ENCODE results near the gene KIFC1.
A peak's percentile ranks its signal among the peaks of the same experiment; 100 is the strongest.

The KIFC1 gene

DNA sequence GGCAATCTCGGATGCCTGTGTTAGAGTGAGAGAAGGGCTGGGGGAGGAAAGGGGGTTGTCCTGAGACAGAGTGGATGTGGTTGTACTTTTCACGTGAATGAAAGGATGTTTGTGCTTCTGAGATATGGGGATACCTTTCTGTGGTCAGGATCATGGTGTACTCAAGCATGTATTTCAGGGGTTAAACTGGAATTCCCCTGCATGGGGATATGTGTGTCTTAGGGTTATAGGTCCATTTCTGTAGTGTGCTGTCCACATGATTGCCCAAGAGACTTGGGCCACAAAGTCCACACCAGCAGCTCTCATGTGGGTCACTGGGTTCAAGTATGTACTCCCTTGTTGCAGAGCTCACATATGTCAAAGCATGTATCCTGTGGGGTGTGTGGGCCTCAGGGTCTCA, 38.7 kb downstream of the KIFC1 start:
- H3K4me1 ChIP-seq = peaks cover 73% of the 10 kb centered on the region
- TF ChIP-seq Cebpa-rat (IDR thresholded peaks at IDR 0.05) = no peak

DNA sequence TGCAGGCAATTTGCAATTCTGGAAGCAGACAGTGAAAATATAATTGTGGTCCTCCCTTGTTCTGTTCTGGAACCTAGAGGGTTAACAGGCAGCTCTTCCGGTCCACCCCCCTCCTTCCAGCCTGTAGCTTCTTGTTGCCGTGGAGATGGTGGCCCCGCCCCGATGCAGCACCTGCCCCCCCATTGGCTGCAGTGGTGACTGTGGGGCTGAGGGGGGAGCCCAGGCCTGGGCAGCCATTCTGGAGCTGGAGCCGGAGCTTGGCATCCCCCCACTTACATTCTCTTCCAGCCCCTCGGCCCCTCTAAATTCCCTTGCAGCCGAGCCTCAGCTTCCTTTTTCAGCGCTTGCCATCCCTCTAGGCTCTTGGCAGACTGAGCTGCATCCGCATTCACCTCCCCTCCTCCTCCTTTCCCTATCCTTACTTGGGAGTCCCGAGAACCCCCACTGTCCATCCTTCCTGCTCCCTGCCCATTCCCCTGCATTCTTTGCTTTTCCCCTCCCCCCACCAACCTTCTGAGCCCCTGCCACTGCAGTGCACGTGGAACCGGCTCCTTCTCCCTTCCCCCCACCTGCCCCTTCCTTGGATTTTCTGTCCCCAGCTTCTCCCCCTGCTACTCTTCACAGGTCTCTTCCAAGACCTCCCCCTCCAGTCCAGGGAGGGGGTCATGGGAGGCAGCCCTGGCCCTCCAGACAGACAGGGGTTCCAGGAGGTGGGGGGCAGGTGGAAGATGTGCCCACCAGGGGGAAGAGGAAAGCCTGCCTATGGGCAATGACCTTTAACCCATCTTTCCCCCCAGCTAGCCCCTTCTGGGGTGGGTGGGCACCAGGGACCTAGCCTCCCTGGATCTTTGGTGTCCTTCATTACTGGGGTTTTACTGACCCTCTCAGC, 39.6 kb downstream of the KIFC1 start:
- peaks cover 23% of the 10 kb centered on the region for H3K36me3 ChIP-seq
- H3K9me3 ChIP-seq = no peaks in the 10 kb centered on the region
- H3K27me3 ChIP-seq = no peaks in the 10 kb centered on the region
- peak overlapping the region; percentile 67 for H3K4me3 ChIP-seq
- peak overlapping the region; percentile 86 for H3K27ac ChIP-seq
- H3K4me1 ChIP-seq = peaks cover 73% of the 10 kb centered on the region
- peak overlapping the region; percentile 87 for H3K4me2 ChIP-seq
- peak overlapping the region; percentile 76 for H3K9ac ChIP-seq
- no peak for TF ChIP-seq Cebpa-rat (IDR thresholded peaks at IDR 0.05)
- H4K20me1 ChIP-seq = peaks cover 7% of the 10 kb centered on the region; the same call in 1 of the 2 replicates

More for the DNA sequence above, 38.7 kb downstream of the KIFC1 start:
- Histone ChIP-seq H3K4me3 (no peak overlapping the region), H4K20me1 (peaks cover 7% of the 10 kb centered on the region; the same call in 1 of the 2 replicates), H3K36me3 (peaks cover 14% of the 10 kb centered on the region), H3K27ac (no peak overlapping the region), H3K9ac (peak overlapping the region; percentile 67), H3K27me3 (no peaks in the 10 kb centered on the region), H3K4me2 (peak overlapping the region; percentile 87), H3K9me3 (no peaks in the 10 kb centered on the region)

DNA sequence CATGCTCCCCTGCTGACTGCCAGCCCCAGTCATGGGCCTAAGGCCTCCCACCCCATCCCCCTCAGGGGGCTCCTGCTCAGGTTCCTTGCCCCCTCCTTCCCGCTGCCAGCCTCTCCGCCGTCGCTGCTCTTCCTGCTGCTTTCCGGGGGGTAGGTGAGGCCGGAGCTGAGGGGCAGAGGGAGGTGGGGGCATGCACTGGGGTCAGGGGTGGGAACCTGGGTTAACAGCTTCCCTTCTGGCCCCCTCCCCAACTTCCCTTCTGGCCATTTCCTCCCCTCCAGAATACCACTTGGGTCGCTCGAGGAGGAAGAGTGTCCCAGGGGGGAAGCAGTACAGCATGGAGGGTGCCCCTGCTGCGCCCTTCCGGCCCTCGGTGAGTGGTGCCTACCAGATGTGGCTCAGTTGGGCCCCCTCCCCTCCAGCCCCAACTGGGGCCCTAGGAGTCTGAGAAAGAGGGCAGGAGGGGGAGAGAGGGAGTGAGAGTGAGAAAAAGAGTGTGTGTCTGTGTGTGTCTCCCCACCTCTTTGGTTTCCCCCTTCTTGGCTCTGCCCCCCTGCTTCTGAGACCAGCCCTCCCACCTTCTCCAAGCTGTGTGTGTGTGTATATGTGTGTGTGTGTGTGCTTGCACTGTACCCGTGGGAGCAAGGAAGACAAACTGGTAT, 40.4 kb downstream of the KIFC1 start:
- peak overlapping the region; percentile 76 for H3K9ac ChIP-seq

DNA sequence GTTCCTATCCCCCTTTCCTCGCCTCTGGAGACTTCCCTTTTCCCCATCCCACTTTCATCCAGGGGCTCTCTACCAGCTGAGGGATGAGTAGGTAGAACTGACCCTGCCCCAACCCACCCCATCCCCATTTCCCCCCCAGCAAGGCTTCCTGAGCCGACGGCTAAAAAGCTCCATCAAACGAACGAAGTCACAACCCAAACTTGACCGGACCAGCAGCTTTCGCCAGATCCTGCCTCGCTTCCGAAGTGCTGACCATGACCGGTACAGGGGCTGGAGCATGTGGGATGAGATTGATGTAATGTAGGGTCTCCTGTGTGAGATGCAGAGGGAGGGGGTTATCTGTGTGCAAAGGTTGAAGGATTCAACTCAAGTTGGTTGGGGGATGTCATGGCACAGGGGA, 40.9 kb downstream of the KIFC1 start:
- no peak for TF ChIP-seq Cebpa-rat (IDR thresholded peaks at IDR 0.05)
- H3K27ac ChIP-seq = peak overlapping the region; percentile 86
- no peaks in the 10 kb centered on the region for H3K27me3 ChIP-seq
- H3K4me2 ChIP-seq = peak overlapping the region; percentile 87
- H3K9me3 ChIP-seq = no peaks in the 10 kb centered on the region
- peaks cover 65% of the 10 kb centered on the region for H3K4me1 ChIP-seq
- peaks cover 36% of the 10 kb centered on the region for H3K36me3 ChIP-seq
- H4K20me1 ChIP-seq = peaks cover 7% of the 10 kb centered on the region; the same call in 1 of the 2 replicates
- peak overlapping the region; percentile 67 for H3K4me3 ChIP-seq
- H3K9ac ChIP-seq = peak overlapping the region; percentile 76

More for the DNA sequence above, 40.4 kb downstream of the KIFC1 start:
- H3K9me3 ChIP-seq = no peaks in the 10 kb centered on the region
- peaks cover 31% of the 10 kb centered on the region for H3K36me3 ChIP-seq
- peak overlapping the region; percentile 86 for H3K27ac ChIP-seq
- peak overlapping the region; percentile 87 for H3K4me2 ChIP-seq
- H3K27me3 ChIP-seq = no peaks in the 10 kb centered on the region
- peaks cover 71% of the 10 kb centered on the region for H3K4me1 ChIP-seq
- H4K20me1 ChIP-seq = peaks cover 7% of the 10 kb centered on the region; the same call in 1 of the 2 replicates
- TF ChIP-seq Cebpa-rat (IDR thresholded peaks at IDR 0.05) = no peak
- peak overlapping the region; percentile 67 for H3K4me3 ChIP-seq

DNA sequence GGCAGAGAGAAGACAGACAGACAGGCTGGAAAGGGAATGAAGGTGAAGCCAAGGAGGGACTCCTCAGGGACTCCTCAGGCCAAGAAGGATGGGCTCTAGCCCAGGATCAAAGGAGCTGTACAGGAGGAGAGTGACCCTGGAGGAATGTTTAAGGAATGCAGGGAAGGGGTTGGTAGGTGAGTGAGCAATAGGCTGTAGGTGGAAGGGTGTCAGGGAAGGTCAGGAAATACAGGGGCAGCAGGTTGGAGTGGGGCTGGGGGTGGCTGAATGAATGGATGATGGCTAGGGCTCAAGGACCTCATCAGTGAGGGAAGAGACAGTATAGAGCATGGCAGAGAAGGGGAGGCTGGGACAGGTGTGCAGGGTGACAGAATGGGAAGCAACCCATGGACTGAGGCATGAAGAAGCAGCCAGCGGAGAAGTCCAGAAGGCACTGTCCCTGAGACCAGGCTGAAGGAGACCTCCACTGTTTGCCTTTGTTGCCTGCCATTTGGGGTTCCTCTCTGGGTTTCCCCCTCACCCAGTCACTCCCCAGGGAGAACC, 41.4 kb downstream of the KIFC1 start:
- H3K27me3 ChIP-seq = no peaks in the 10 kb centered on the region
- H3K4me1 ChIP-seq = peaks cover 65% of the 10 kb centered on the region
- H3K9me3 ChIP-seq = no peaks in the 10 kb centered on the region
- H3K4me3 ChIP-seq = peak overlapping the region; percentile 67
- H3K27ac ChIP-seq = peak overlapping the region; percentile 86
- H3K4me2 ChIP-seq = peak overlapping the region; percentile 87
- peaks cover 41% of the 10 kb centered on the region for H3K36me3 ChIP-seq
- H4K20me1 ChIP-seq = peaks cover 7% of the 10 kb centered on the region; the same call in 1 of the 2 replicates
- peak overlapping the region; percentile 76 for H3K9ac ChIP-seq
- no peak for TF ChIP-seq Cebpa-rat (IDR thresholded peaks at IDR 0.05)

DNA sequence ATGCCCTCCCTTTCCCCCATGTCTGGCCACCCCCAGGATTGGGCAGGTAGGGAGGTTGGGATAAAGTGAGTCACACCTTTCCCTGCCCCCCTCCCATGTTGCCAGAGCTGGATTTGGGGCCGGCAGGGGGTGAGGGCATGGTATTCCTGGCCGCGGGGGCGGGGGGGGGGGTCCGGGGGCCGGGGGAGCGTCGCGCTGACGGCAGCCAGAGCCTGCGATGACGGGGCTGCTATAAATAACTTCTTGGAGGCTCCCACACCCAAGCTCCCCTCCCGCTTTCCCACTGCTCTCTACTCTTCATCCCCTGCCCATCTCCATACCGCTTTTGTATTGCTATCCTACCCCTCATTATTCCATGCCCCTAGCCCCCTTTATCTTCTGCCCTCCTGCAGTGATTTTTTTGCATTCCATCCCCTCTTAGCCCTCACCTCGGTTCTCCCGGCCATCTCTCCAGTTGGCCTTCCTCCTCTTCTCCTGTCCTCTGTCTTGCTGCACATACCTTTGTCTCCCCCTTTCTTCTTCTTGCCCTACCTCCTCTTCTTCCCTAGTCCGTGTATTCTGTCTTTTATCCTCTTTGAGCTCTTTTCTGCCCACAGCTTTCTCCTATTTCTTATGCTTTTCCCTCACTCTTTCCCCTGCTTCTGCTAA, 42.0 kb downstream of the KIFC1 start:
- no peaks in the 10 kb centered on the region for H3K27me3 ChIP-seq
- H3K9me3 ChIP-seq = no peaks in the 10 kb centered on the region
- peaks cover 59% of the 10 kb centered on the region for H3K4me1 ChIP-seq
- peak overlapping the region; percentile 67 for H3K4me3 ChIP-seq
- peak overlapping the region; percentile 86 for H3K27ac ChIP-seq
- peak overlapping the region; percentile 76 for H3K9ac ChIP-seq
- H3K4me2 ChIP-seq = peak overlapping the region; percentile 87
- no peak for TF ChIP-seq Cebpa-rat (IDR thresholded peaks at IDR 0.05)
- peaks cover 7% of the 10 kb centered on the region; the same call in 1 of the 2 replicates for H4K20me1 ChIP-seq
- H3K36me3 ChIP-seq = peaks cover 47% of the 10 kb centered on the region

DNA sequence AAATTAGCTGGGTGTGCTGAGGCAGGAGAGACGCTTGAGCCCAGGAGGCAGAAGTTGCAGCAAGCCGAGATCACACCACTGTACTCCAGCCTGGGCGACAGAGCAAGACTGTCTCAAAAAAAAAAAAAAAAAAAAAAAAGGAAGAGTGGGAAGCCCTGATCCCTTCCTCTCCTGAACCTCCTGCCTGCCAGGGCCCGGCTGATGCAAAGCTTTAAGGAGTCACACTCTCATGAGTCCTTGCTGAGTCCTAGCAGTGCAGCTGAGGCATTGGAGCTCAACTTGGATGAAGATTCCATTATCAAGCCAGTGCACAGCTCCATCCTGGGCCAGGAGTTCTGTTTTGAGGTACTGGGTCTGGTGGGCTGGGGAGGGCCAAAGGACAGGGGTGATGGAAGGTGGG, 43.3 kb downstream of the KIFC1 start:
- Histone ChIP-seq H3K27me3 (no peaks in the 10 kb centered on the region), H3K36me3 (peaks cover 60% of the 10 kb centered on the region), H3K4me3 (no peak overlapping the region), H3K4me2 (peak overlapping the region; percentile 87; the same call in 1 of the 2 replicates), H3K9ac (no peak overlapping the region), H3K27ac (no peak overlapping the region), H4K20me1 (0 out of 2 replicates have a peak, but pooled peaks cover 7% of the 10 kb centered on the region), H3K4me1 (peaks cover 46% of the 10 kb centered on the region), H3K9me3 (no peaks in the 10 kb centered on the region)
- no peak for TF ChIP-seq Cebpa-rat (IDR thresholded peaks at IDR 0.05)

DNA sequence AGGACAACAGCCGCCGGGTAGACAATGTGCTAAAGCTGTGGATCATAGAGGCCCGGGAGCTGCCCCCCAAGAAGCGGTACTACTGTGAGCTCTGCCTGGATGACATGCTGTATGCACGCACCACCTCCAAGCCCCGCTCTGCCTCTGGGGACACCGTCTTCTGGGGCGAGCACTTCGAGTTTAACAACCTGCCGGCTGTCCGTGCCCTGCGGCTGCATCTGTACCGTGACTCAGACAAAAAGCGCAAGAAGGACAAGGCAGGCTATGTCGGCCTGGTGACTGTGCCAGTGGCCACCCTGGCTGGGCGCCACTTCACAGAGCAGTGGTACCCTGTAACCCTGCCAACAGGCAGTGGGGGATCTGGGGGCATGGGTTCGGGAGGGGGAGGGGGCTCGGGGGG, 46.0 kb downstream of the KIFC1 start:
- H4K20me1 ChIP-seq = 0 out of 2 replicates have a peak, but pooled peaks cover 10% of the 10 kb centered on the region
- no peak overlapping the region for H3K4me3 ChIP-seq
- no peak for TF ChIP-seq Cebpa-rat (IDR thresholded peaks at IDR 0.05)
- H3K27me3 ChIP-seq = no peaks in the 10 kb centered on the region
- H3K27ac ChIP-seq = no peak overlapping the region
- H3K4me1 ChIP-seq = peaks cover 22% of the 10 kb centered on the region
- no peaks in the 10 kb centered on the region for H3K9me3 ChIP-seq
- no peak overlapping the region for H3K4me2 ChIP-seq
- H3K36me3 ChIP-seq = peaks cover 87% of the 10 kb centered on the region
- H3K9ac ChIP-seq = no peak overlapping the region

DNA sequence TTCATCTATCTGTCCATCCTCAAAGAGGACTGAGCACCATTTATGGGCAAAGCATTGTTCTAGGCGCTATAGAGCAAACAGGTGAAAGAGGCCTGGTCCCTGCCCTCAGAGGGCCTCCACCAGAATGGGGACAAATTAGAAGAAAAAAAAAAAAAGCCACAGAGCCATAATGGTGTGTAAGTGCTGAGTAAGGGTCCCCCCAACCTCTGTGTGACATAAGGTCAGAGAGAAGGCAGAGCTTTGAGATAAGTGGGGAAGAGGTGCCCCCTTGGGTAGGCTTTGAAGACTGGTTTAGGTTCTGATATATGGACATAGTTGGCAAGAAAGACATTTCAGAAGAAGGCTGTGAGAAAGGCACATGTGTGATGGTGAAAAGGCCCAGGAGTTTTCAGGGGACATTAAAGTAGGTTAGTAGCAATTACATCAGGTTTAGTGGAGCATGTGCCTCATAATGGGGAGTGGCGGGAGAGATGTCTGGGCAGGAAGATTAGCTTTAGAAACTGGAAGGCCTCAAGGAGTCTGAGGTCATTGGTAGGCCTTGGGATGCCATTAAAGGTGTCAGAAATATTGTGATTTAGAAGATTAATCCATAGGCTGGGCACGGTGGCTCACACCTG, 47.5 kb downstream of the KIFC1 start:
- H4K20me1 ChIP-seq = 0 out of 2 replicates have a peak, but pooled peaks cover 10% of the 10 kb centered on the region
- H3K9me3 ChIP-seq = no peaks in the 10 kb centered on the region
- no peak overlapping the region for H3K9ac ChIP-seq
- peaks cover 8% of the 10 kb centered on the region for H3K4me1 ChIP-seq
- no peak overlapping the region for H3K4me3 ChIP-seq
- no peak overlapping the region for H3K4me2 ChIP-seq
- H3K36me3 ChIP-seq = peaks cover 97% of the 10 kb centered on the region
- no peaks in the 10 kb centered on the region for H3K27me3 ChIP-seq
- TF ChIP-seq Cebpa-rat (IDR thresholded peaks at IDR 0.05) = no peak
- no peak overlapping the region for H3K27ac ChIP-seq

All from BLaER1 (cell line).